Measurements from ENCODE around the gene TUBA8. TPM values are rescaled to one million over a fixed set of nuclear protein-coding genes. Genes with fewer than 3 reads are reported as not detected.
A peak's percentile ranks its signal among the peaks of the same experiment; 100 is the strongest.

The TUBA8 gene
- polyA plus RNA-seq, 3 donors: 0.18 to 2.1 (median 0.27) TPM

- H3K4me3 ChIP-seq (replicated peaks in 1 of 3; ENCODE audit: low read depth in 2 of 3, low read length in 3 of 3): no peak overlapping the region
- H2AFZ ChIP-seq (ENCODE audit: insufficient read depth, low read depth, low read length, poor library complexity, severe bottlenecking): no peak overlapping the region
- H3K4me2 ChIP-seq (replicated peaks; ENCODE audit: extremely low read depth, low read length, poor library complexity, severe bottlenecking): no peak overlapping the region
- Mint-ChIP-seq H3K27ac (no peak overlapping the region), H3K4me3 (peak overlapping the region in 1 of 2 donors; percentile 30), H3K27me3 (ENCODE audit: low read depth in 3 of 3) (peaks cover 26 to 48% (median 42%) of the 10 kb centered on the region in 3 donors), H3K4me1 (peaks cover 15% of the 10 kb centered on the region), H3K36me3 (peaks cover 0 to 3% of the 10 kb centered on the region in 2 donors), H3K9me3 (peaks cover 0 to 2% (median 0%) of the 10 kb centered on the region in 7 donors)
- intact Hi-C loops (cut with micrococcal nuclease): no loop called here
- TF ChIP-seq CTCF (IDR thresholded peaks at IDR 0.05): no peak
- H3K36me3 ChIP-seq (replicated peaks in 1 of 2; ENCODE audit: control insufficient read depth in 1 of 2, insufficient read depth in 2 of 2, low read length in 2 of 2): no peaks in the 10 kb centered on the region
- H3K9ac ChIP-seq (ENCODE audit: insufficient read depth, low read length, poor library complexity, severe bottlenecking): no peak overlapping the region
- no peak for DNase-seq
- no peaks in the 10 kb centered on the region for H4K20me1 ChIP-seq (ENCODE audit: insufficient read depth, low read length)
- H3K27ac ChIP-seq (ENCODE audit: low read depth in 1 of 2, low read length in 2 of 2): no peak overlapping the region
- WGBS (ENCODE audit: insufficient coverage): 44% methylated on average over 5 of the region's 18 CpGs
- H3K27me3 ChIP-seq (ENCODE audit: control insufficient read depth in 2 of 2, insufficient read depth in 2 of 2, low read length in 2 of 2): peaks cover 7 to 22% of the 10 kb centered on the region in 2 donors
- H3K4me1 ChIP-seq (ENCODE audit: control insufficient read depth in 1 of 2, insufficient read depth in 2 of 2, low read length in 2 of 2): peaks cover under 1 to 2% of the 10 kb centered on the region in 2 donors
- H3K9me3 ChIP-seq (replicated peaks in 1 of 2; ENCODE audit: control insufficient read depth in 1 of 2, insufficient read depth in 1 of 2, low read length in 2 of 2): no peaks in the 10 kb centered on the region
- H3K79me2 ChIP-seq (ENCODE audit: insufficient read depth, low read length): no peaks in the 10 kb centered on the region
These were observed 9.0 kb downstream of the TUBA8 start for GRCh38 chr22:18119409-18120110.

- no peak for DNase-seq
- H3K27me3 Mint-ChIP-seq (ENCODE audit: low read depth in 3 of 3): peaks cover 15 to 36% (median 31%) of the 10 kb centered on the region in 3 donors
- Histone ChIP-seq H3K4me3 (replicated peaks in 1 of 3; ENCODE audit: low read depth in 2 of 3, low read length in 3 of 3) (no peak overlapping the region), H3K9me3 (replicated peaks in 1 of 2; ENCODE audit: control insufficient read depth in 1 of 2, insufficient read depth in 1 of 2, low read length in 2 of 2) (no peaks in the 10 kb centered on the region), H3K27me3 (ENCODE audit: control insufficient read depth in 2 of 2, insufficient read depth in 2 of 2, low read length in 2 of 2) (peaks cover 0 to 9% of the 10 kb centered on the region in 2 donors), H3K36me3 (replicated peaks in 1 of 2; ENCODE audit: control insufficient read depth in 1 of 2, insufficient read depth in 2 of 2, low read length in 2 of 2) (no peaks in the 10 kb centered on the region), H3K79me2 (ENCODE audit: insufficient read depth, low read length) (no peaks in the 10 kb centered on the region), H2AFZ (ENCODE audit: insufficient read depth, low read depth, low read length, poor library complexity, severe bottlenecking) (no peak overlapping the region), H4K20me1 (ENCODE audit: insufficient read depth, low read length) (no peaks in the 10 kb centered on the region), H3K27ac (ENCODE audit: low read depth in 1 of 2, low read length in 2 of 2) (no peak overlapping the region), H3K9ac (ENCODE audit: insufficient read depth, low read length, poor library complexity, severe bottlenecking) (no peak overlapping the region), H3K4me2 (replicated peaks; ENCODE audit: extremely low read depth, low read length, poor library complexity, severe bottlenecking) (no peak overlapping the region), H3K4me1 (ENCODE audit: control insufficient read depth in 1 of 2, insufficient read depth in 2 of 2, low read length in 2 of 2) (no peaks in the 10 kb centered on the region)
- no peaks in the 10 kb centered on the region for H3K9me3 Mint-ChIP-seq
- H3K27ac Mint-ChIP-seq: no peak overlapping the region
- no peak overlapping the region for H3K4me3 Mint-ChIP-seq
- TF ChIP-seq CTCF (IDR thresholded peaks at IDR 0.05): no peak
- H3K4me1 Mint-ChIP-seq: peaks cover 16% of the 10 kb centered on the region
- intact Hi-C loops (cut with micrococcal nuclease): no loop called here
- H3K36me3 Mint-ChIP-seq: no peaks in the 10 kb centered on the region
- WGBS (ENCODE audit: insufficient coverage): 100% methylated on average over 1 of the region's 4 CpGs
These were observed 10.2 kb downstream of the TUBA8 start for GRCh38 chr22:18120857-18121256.
